HG02970 (cell line): ENCODE data around the gene YPEL2.

Experiments
- ATAC-seq: cut with Tn5 transposase; IDR thresholded peaks from one replicate; pipeline ENCODE4 v1.9.1; 2021; ENCODE audit warnings: mild to moderate bottlenecking, moderate library complexity, moderate number of reproducible peaks; ENCODE audit not compliant: unreplicated experiment, low FRiP score

YPEL2 gene

DNA sequence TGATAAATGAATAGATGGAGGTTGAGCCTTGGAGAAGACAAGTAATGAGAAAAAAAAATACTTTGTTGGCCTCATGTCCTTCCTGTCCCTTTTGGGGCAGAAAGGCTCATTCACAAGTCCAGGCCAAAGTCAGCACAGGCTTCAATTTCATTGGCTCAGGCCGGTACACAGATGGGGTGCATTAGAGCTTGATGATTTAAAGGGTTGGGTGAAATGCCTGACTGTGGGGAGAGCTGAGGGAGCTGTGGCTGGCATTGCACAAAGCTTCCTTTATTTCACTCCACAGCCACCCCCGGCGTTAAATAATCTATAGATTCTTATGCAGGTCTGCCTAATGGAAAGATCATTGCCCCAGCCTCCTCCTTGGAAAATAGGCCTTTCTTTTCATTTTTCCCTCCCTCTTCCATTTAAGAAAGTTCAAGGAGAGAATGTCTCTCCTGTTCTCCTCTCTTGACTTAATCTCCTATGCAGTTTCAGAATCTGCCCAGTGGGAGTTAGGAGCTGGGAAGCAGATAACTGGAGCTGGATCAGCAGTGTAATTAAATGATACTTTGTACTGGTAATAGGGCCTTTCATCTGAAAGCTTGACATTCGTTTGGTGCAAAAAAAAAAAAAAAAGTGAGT, 24.4 kb downstream of the YPEL2 start:
- ATAC-seq, result no peak

DNA sequence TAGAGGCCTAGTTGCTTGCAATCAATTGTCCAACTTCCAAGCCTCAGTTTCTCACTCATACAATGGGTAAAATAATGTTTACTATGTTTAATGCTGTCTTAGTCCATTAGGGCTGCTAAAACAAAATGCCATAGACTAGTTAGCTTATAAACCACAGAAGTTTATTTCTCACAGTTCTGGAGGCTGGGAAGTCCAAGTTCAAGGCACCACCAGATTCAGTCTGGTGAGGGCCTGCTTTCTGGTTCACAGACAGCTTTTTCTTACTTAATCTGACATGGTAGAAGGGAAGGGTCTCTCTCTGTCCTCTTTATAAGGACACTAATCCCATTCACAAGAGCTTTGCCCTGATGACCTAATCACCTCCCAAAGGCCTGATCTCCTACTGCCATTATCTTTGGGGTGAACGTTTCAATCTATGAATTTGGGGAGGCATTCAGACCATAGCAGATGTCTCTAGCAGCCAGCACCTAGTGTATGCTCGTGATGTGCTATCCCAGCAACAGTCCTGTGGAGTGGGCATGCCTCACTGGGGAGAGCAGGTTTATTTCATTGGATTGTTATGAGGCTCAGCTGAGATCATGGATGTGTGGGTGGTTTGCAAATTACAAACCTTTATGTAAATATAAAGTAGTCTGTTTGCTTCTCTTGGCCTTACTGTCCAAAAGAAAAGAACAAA, 25.2 kb downstream of the YPEL2 start:
- no peak for ATAC-seq

DNA sequence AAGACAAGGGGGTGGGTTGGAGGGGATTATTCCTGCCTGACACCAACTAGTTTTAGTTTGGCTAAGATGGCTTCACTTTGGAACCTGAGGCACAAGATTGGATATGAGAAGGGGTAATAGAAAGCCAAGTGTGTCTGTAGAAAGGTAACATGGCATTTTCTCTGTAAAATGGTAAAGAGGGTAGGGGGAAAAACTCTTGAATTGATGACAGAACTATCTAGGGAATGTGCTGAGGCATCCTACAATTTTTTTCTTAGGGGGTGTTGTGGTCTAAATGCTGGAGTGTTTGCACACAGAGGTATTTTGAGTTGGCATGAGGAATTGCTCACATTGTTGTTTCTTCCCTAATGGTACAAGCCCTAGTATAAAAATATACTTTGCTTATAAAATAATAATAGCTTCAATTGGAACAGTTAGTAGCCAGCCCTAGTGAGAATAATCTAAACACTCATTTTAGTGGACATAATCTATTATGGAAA, 25.8 kb downstream of the YPEL2 start:
- no peak for ATAC-seq

- ATAC-seq, result no peak
Observed at GRCh38 chr17:59357929-59358328, 26.5 kb downstream of the YPEL2 start.

- no peak for ATAC-seq
Observed at GRCh38 chr17:59361386-59361785, 29.9 kb downstream of the YPEL2 start.

GRCh38 chr17:59361916-59362810, 30.7 kb downstream of the YPEL2 start:
- ATAC-seq, result no peak

DNA sequence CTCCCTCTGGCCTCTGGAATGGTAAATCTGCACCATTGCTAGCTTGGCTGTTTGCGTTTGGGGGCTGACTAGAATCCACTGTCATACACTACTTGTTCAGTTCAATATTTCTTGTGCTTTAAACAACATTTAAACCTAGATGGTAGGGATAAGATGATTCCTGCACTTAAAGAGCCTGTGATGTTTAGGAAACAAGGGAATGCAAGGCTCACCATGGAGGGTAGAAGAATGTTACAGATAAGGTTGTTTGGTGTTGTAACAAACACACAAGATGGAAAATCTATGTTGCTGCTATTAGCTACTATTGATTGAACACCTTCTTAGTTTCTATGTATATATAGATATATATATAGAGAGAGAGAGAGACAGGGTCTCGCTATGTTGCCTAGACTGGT, 31.4 kb downstream of the YPEL2 start:
- no peak for ATAC-seq

DNA sequence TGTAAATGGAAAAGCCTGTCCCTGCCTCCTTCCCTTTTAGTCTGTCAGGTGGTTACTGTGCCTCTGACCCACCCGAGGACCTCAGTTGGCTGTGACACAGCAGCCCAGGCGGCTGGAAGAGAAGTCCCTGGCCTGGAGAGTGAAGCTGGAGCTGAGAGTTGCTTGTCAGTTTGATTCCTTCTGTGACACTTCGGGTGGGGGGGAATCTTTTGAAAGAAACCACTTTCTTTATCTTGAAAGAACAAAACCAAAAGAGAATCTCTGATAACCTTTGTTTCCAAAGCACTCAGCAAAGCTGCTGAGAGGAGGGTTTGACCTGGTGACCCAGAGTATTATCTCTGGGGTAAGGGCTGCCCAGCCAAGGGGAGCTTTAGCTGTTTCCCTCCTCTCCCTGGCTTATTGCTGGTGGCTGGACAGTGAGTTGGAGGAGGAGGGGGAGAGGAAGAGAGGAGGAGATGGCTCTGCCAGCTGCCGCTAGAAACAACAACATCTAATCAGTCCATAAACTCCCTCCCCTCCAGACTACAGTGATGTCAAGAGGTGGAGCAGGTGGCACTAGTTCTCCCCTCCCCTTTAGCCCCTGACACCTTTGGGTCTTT, 34.0 kb downstream of the YPEL2 start:
- no peak for ATAC-seq

GRCh38 chr17:59366040-59366757, 34.7 kb downstream of the YPEL2 start:
- ATAC-seq, result no peak

DNA sequence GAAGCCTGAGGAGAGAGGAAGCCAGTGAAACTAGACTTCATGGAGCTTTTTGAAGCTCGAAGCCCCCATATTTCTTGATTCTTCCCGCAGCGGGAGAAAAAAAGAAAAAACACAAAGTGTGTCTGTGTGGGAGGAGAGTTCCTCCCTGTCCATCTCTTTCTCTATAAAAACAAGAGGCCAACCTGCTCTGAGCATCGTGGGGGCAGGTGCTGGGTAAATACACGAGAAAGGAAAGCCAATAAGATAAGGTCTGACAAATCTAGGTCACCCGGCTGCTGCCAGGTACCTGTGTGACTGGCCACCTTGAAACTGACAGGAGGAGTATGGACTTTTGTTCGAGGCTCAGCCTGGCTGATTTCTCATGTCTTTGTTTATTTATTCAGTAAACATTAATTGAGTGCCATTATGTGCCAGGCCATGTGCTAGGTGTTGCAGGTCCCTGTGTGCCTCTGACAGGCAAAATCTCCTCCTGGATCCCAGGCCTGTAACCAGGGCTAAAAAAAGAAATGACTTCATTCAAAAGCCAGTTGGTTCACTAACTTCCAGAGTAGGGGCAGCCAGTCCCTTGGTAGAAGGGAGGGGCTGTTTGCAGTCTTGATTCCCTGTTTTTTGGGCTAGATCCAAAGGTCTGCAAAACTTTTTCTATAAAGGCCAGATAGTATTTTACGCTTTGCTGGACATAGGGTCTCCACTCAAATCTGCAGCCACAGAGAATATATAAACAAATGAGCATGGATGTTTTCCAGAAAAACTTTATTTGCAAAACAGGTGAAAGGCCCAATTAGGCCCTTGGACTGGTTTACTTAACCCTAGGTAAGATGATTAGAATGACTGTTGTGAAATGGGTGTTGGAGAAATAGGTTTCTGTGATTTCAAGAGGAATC, 35.6 kb downstream of the YPEL2 start:
- no peak for ATAC-seq

DNA sequence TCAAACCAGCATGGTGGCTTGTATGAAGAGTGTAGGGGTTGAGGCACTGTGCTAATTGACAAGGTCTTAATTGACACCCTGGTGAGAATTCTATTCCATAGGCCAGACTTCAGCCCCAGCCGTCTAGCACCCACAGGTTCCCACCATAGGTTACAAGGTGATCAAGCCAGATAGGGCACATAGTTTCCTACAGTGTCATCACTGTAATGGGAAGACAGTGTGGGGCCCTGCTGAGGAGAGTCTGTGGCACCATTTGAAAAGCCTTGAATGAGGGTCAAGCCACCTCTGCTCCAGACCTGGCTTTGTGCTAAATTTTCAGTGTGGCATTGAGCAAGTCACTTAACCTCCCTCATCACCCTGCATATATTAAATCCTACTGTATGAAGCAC, 36.2 kb downstream of the YPEL2 start:
- ATAC-seq, result no peak

DNA sequence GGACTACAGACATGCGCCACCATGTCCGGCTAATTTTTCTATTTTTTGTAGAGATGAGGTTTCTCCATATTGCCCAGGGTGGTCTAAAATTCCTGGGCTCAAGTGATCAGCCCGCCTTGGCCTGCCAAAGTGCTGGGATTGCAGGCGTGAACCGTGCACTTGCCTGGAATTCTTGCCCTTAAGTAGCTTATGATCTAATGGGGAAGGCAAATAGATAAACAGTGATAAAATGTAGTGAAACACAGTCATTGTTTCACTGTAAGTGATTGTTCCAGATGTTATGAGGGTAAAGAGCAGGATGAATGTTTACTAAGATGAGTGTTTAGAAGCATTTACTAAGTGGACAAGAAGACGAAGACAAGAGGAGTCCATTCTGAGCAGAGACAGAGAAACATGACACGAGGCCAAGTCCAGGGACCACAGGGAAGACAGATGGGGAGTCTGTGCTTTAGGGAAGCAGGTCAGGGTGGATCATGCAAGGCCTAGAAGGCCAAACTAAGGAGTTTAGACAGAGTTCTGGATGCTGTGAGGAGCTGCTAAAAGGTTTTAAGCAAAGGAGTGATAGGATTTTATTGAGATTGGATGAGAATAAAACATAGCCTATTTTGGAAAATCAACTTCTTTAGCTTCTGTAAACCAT, 36.9 kb downstream of the YPEL2 start:
- ATAC-seq, result no peak

DNA sequence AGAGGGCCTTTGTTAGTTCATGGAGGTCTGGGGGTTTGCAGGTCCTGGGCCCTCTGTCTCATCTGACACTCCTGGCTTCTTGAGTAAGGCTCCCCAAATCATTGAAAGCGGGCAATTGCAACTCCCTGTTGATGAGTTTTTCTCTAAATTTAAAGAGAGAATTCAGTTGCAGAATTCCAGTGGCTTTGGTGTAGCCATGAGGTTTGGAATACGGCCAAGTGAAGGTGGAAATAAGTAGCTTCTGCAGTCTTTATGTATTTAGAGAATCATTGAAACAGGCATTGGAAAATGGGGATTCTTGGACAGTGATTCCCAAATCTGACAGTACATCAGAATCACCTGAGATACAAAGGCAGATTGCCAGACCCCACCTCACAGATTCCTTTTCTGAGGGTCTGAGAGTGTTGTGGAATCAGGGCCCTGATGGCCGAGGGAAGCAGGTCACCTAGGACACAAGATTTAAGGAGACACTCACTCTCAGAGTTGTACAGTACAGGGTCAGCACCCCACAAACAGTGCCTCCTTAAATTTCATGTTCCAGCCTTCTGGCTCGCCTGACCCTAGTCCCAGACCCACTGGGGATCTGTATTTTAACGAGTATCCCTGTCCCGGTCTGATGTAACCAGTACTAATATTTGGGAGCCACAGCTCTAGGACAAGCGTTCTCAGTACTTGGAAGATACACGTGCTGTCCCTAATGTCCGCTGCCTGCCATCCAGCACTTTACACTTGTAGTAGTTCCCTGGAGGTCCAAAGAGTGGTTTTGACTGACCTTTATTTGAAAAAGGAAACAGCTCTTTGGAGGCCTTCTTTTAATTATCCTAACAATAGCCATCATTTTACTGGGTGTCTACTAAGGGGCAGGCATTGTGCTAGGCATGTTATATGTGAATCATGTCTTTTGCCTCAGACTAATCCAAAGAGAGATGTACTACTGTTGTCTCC, 37.8 kb downstream of the YPEL2 start:
- no peak for ATAC-seq

- no peak for ATAC-seq
Observed at GRCh38 chr17:59370593-59371299, 39.3 kb downstream of the YPEL2 start.

DNA sequence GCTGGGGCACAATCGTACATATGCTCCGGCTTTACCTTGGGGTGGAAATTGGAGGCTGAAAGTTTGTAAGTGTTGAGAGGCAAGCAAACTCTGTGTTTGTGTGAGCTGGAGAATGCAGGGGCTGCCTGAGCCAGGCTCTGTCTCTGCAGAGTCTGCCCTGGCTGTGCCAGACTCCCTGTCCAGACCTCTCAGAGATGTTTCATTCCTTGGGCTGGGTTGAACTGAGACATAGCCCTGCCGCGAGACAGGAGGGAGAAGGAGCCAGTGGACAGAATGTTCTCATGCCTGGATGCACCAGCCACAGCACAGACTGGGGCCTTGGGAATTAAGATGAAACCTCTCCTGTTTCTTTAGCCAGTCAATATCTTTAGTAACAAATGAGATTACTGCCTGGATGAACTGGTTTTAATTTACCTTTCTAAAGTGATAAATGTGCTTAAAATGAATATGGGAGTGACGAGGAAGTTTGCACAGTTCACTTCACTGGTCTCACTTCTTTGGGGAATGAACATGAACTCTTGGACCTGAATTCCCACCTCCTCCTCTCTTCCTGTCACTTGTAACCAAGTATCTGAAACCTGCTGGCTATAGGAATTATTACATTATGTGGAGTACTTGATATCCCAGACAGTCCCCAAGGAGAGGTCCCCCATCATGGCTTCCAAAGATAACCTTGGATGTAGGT, 40.1 kb downstream of the YPEL2 start:
- no peak for ATAC-seq

DNA sequence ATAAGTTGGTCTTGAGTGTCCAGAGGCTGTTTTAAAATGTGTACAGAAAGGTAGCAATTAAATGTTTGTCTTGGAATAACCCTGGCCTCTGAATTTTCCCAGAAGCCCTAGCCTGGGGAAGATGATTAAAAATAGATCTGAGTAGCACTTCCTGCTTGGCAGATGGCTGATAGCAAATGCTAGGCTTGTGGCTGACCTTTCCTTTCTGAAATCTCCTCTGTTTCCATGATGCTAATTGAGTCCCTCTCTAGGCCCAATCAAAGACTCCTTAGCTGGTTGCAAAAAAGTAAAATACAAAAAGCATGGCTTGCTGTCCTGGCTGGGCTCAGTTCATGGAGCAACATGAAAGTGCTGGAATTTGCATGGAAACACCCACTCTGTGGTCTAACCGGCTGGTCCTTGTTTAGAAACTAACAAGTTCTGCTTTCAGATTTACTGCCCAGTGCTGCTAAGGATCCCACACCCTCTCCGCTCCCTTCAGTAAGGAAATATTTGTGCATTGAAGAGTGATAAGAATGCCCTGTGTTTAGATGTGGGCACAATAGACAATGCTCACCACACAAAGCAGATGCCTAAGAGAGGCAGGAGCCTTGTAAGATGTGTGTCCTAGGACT, 40.8 kb downstream of the YPEL2 start:
- ATAC-seq, result no peak
